DOHH2 (cell line): Measurements from ENCODE around the gene KRTAP2-1.

Experiments used
- H3F3A ChIP-seq: fragments of 200-600 bp; sonication (generic), shearing (Covaris generic); 2 replicates; pipeline ENCODE4 v1.6.0; 2016; ENCODE audit warnings: antibody characterized with exemption, mild to moderate bottlenecking; ENCODE audit not compliant: control insufficient read depth, insufficient read depth
- H3K27ac ChIP-seq: fragments of 200-600 bp; sonication (generic); 2 replicates; pipeline ENCODE4 v1.5.1; 2014; ENCODE audit warnings: low read depth, mild to moderate bottlenecking, low read length, moderate library complexity
- H3K27me3 ChIP-seq: fragments of 200-600 bp; sonication (generic); 2 replicates; pipeline ENCODE4 v1.6.1; 2014; ENCODE audit warnings: mild to moderate bottlenecking, low read length, mixed read lengths; ENCODE audit not compliant: control insufficient read depth
- H3K36me3 ChIP-seq: fragments of 200-600 bp; sonication (generic); 2 replicates; pipeline ENCODE4 v1.6.1; 2014; ENCODE audit warnings: mild to moderate bottlenecking, low read length, moderate library complexity, mixed read lengths; ENCODE audit not compliant: control insufficient read depth
- H3K4me1 ChIP-seq: fragments of 200-600 bp; sonication (generic); 2 replicates; pipeline ENCODE4 v1.6.1; 2014; ENCODE audit warnings: mild to moderate bottlenecking, low read length, mixed read lengths; ENCODE audit not compliant: control insufficient read depth
- H3K4me2 ChIP-seq: fragments of 200-600 bp; sonication (generic); 2 replicates; pipeline ENCODE4 v1.6.0; 2014; ENCODE audit warnings: mild to moderate bottlenecking, low read length, moderate library complexity
- H3K4me3 ChIP-seq: fragments of 200-600 bp; sonication (generic); 2 replicates; pipeline ENCODE4 v1.5.1; 2014; ENCODE audit warnings: mild to moderate bottlenecking, low read length, mixed read lengths
- H3K79me2 ChIP-seq: fragments of 200-600 bp; sonication (generic); 2 replicates; pipeline ENCODE4 v1.6.1; 2014; ENCODE audit warnings: mild to moderate bottlenecking, low read length, mixed read lengths; ENCODE audit not compliant: control insufficient read depth
- H3K9me2 ChIP-seq: fragments of 200-600 bp; sonication (generic); replicated peaks from 2 replicates; pipeline ENCODE4 v1.6.1; 2014; ENCODE audit warnings: mild to moderate bottlenecking, low read length, mixed read lengths; ENCODE audit not compliant: control insufficient read depth
- H3K9me3 ChIP-seq: fragments of 200-600 bp; sonication (generic); 2 replicates; pipeline ENCODE4 v1.6.1; 2014; ENCODE audit warnings: antibody characterized with exemption, low read length, mixed read lengths; ENCODE audit not compliant: control insufficient read depth, insufficient read depth
- H4K20me1 ChIP-seq: fragments of 200-600 bp; sonication (generic); 2 replicates; pipeline ENCODE4 v1.6.0; 2014; ENCODE audit warnings: low read depth, mild to moderate bottlenecking, antibody characterized with exemption, low read length, moderate library complexity; ENCODE audit not compliant: control insufficient read depth, insufficient read depth
- EZH2phosphoT487 ChIP-seq: fragments of 200-600 bp; sonication (generic); IDR thresholded peaks from 2 replicates; pipeline ENCODE4 v1.6.1; 2017; ENCODE audit warnings: borderline replicate concordance, mild to moderate bottlenecking, antibody characterized with exemption, low read length, moderate library complexity, mixed read lengths
- TF ChIP-seq, protein P1 (sequence below): fragments of 200-600 bp; sonication (generic); IDR thresholded peaks from one replicate; pipeline ENCODE4 v1.5.1; 2014; ENCODE audit warnings: antibody characterized with exemption, mild to moderate bottlenecking, low read depth, low read length; ENCODE audit not compliant: poor library complexity, severe bottlenecking

The KRTAP2-1 gene

DNA sequence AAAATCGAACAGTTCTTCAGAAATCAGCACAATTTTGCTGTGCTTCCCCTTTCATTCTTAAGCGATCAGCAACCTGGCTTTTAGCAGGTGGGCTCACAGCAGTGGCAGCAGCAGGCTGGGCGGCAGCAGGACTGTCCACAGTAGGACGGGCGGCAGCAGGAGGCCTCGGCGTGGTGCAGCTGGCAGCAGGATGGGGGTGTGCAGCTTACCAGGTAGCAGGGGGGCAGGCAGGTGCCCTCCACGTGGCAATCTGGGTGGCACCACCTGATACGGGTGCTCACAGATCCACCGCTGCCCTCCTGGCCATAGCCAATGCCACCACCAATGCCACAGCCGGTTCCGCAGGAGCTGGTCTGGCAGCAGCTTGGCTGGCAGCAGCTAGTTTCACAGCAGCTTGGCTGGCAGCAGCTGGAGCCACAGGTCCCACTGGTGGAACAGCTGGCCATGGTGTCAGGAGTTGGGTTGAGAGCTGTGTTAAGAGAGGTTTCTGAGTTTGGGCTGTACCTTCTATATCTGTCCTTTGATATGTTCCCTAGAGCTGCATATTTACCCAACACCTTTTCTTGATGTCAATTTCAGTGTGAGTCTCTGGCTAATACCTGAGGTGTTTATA lies 17.4 kb downstream of the KRTAP2-1 start, which contains the start of gene KRTAP1-4:
TSS of gene KRTAP1-4 (minus strand) at position 563 of the 613 bp plus-strand sequence. CDS start at position 446, 117 bp downstream.
- Histone ChIP-seq H3K27ac (no peak within 1 kb of the TSS), H3K27me3 (no peaks in the 10 kb centered on the region), H3K4me3 (no peak within 1 kb of the TSS), H4K20me1 (no peaks in the 10 kb centered on the region), H3K79me2 (no peaks in the 10 kb centered on the region), H3K9me3 (no peaks in the 10 kb centered on the region), H3K4me2 (no peak within 1 kb of the TSS), H3K9me2 (no peaks in the 10 kb centered on the region), H3K36me3 (no peaks in the 10 kb centered on the region), H3K4me1 (no peaks in the 10 kb centered on the region), H3F3A (no peaks in the 10 kb centered on the region)
- TF ChIP-seq EZH2phosphoT487, result no peak
- TF ChIP-seq, protein P1, sequence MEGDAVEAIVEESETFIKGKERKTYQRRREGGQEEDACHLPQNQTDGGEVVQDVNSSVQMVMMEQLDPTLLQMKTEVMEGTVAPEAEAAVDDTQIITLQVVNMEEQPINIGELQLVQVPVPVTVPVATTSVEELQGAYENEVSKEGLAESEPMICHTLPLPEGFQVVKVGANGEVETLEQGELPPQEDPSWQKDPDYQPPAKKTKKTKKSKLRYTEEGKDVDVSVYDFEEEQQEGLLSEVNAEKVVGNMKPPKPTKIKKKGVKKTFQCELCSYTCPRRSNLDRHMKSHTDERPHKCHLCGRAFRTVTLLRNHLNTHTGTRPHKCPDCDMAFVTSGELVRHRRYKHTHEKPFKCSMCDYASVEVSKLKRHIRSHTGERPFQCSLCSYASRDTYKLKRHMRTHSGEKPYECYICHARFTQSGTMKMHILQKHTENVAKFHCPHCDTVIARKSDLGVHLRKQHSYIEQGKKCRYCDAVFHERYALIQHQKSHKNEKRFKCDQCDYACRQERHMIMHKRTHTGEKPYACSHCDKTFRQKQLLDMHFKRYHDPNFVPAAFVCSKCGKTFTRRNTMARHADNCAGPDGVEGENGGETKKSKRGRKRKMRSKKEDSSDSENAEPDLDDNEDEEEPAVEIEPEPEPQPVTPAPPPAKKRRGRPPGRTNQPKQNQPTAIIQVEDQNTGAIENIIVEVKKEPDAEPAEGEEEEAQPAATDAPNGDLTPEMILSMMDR, result no peak

DNA sequence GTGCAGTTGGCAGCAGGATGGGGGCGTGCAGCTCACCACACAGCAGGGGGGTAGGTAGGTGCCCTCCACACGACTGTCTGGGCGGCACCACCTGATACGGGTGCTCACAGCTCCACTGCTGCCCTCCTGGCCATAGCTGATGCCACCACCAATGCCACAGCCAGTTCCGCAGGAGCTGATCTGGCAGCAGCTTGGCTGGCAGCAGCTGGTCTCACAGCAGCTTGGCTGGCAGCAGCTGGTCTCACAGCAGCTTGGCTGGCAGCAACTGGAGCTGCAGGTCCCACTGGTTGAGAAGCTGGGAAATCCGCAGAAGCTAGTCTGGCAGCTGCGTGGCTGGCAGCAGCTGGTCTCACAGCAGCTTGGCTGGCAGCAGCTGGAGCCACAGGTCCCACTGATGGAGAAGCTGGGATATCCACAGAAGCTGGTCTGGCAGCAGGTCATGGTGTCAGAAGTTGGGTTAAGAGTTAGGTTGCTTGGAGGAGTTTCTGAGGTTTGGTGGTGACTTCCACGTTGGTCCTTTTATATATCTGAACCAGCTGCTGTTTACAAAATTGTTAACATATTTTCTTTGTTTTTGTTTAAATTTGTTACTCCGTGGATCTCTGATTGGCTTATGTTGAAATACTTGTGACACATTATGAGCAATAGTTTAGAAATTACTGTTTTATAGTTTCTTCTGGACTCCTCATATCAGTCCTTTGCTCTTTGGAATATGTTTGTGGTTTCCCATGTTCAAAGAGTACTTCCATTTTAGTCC lies 20.2 kb downstream of the KRTAP2-1 start, which contains the start of gene KRTAP1-5:
TSS of gene KRTAP1-5 (minus strand) at position 494 of the 757 bp plus-strand sequence. CDS start at position 441, 53 bp downstream.
- Histone ChIP-seq H3K9me3 (no peaks in the 10 kb centered on the region), H3K27ac (no peak within 1 kb of the TSS), H3K4me1 (no peaks in the 10 kb centered on the region), H4K20me1 (no peaks in the 10 kb centered on the region), H3K79me2 (no peaks in the 10 kb centered on the region), H3K36me3 (no peaks in the 10 kb centered on the region), H3K4me2 (no peak within 1 kb of the TSS), H3K27me3 (no peaks in the 10 kb centered on the region), H3K4me3 (no peak within 1 kb of the TSS), H3K9me2 (no peaks in the 10 kb centered on the region), H3F3A (no peaks in the 10 kb centered on the region)
- TF ChIP-seq, protein P1, result no peak
- no peak for TF ChIP-seq EZH2phosphoT487

DNA sequence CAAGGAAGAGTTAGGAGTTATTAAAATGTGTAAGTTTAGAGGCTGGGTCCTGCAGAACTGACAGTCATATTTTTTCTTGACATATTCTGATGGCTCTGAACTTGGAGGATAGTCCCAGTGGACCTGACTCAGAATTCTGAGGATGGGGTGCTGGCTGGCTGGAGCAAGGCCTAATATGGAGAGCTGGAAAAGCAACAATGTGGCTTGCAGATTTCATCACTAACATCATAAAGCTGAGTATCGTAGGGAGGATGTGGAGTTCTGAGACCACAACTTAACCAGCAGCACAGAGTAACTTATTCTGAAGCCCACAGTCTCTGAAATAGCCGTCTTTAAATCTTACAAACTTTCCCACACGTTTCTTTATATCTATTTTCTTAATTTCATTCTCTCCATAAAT lies 22.4 kb downstream of the KRTAP2-1 start:
- no peaks in the 10 kb centered on the region for H3K9me2 ChIP-seq
- no peaks in the 10 kb centered on the region for H3K27me3 ChIP-seq
- H4K20me1 ChIP-seq, result no peaks in the 10 kb centered on the region
- no peak overlapping the region for H3K4me2 ChIP-seq
- no peaks in the 10 kb centered on the region for H3K79me2 ChIP-seq
- H3K4me1 ChIP-seq, result no peaks in the 10 kb centered on the region
- no peak overlapping the region for H3K4me3 ChIP-seq
- H3F3A ChIP-seq, result no peaks in the 10 kb centered on the region
- H3K36me3 ChIP-seq, result no peaks in the 10 kb centered on the region
- TF ChIP-seq, protein P1, result no peak
- no peak for TF ChIP-seq EZH2phosphoT487
- H3K27ac ChIP-seq, result no peak overlapping the region
- H3K9me3 ChIP-seq, result no peaks in the 10 kb centered on the region
